ENCODE measurements around the gene TFB1M. TPM values are rescaled to one million over a fixed set of nuclear protein-coding genes. Genes with fewer than 3 reads are reported as not detected.

TFB1M gene
- polyA plus RNA-seq, 2 of the 4 experiments (the other 2 are of a cell fraction): 9.8 to 19.5 TPM

- POLR2A ChIA-PET: no interaction called here
- H3K27ac ChIP-seq: no peak overlapping the region
These were observed 49.5 kb downstream of the TFB1M start for GRCh38 chr6:155264693-155265320.

GRCh38 chr6:155263373-155264063 is 50.8 kb downstream of the TFB1M start, which contains the start of gene CLDN20:
Gene CLDN20 (plus strand): TSS chr6:155264013. CDS start chr6:155275720, 11,707 bp downstream.
- TF ChIP-seq FOXS1 (CRISPR knock-in tag; IDR thresholded peaks at IDR 0.05): no peak
- no peak for TF ChIP-seq PHF8 (IDR thresholded peaks at IDR 0.05; ENCODE audit: borderline replicate concordance, low read depth)
- no peak for TF ChIP-seq HDAC2 (IDR thresholded peaks at IDR 0.05)
- no peak for TF ChIP-seq CTCF (IDR thresholded peaks at IDR 0.05)
- TF ChIP-seq MAX (IDR thresholded peaks at IDR 0.05): no peak
- TF ChIP-seq CHD2 (IDR thresholded peaks at IDR 0.05; ENCODE audit: low read length, partially characterized antibody): no peak
- no peak for TF ChIP-seq ZSCAN20 (CRISPR knock-in tag; IDR thresholded peaks at IDR 0.05)
- TF ChIP-seq EHMT2 (IDR thresholded peaks at IDR 0.05; ENCODE audit: low read depth): no peak
- TF ChIP-seq EP300 (IDR thresholded peaks at IDR 0.05): no peak
- no peak for TF ChIP-seq RARB (CRISPR knock-in tag; IDR thresholded peaks at IDR 0.05)
- no peak for TF ChIP-seq FOSL2 (IDR thresholded peaks at IDR 0.05)
- TF ChIP-seq FOSL2 (CRISPR knock-in tag; IDR thresholded peaks at IDR 0.05): no peak
- no peak for TF ChIP-seq TFCP2L1 (CRISPR knock-in tag; IDR thresholded peaks at IDR 0.05)
- no peak within 1 kb of the TSS for H3K4me2 ChIP-seq
- no peak for ATAC-seq
- no peak within 1 kb of the TSS for H3K4me3 ChIP-seq
- CTCF ChIA-PET: interaction anchor here (1.3 to 1.7 kb wide), 2 partner anchors 12 to 15 kb away, joined by 3 to 5 read pairs; no protein-coding TSS in a partner anchor
- no peak for DNase-seq (ENCODE audit: low read depth in 1 of 2, low spot score in 1 of 2)
- no peak for FAIRE-seq
- H3K4me1 ChIP-seq: no peaks in the 10 kb centered on the region
- H3K9me3 ChIP-seq: no peaks in the 10 kb centered on the region
- no peak within 1 kb of the TSS for H3K27ac ChIP-seq
- 88% methylated on average over 10 of the region's 10 CpGs for WGBS (ENCODE audit: missing lambda C conversion rate)
- POLR2A ChIA-PET: no interaction called here

More at GRCh38 chr6:155264693-155265320, 49.5 kb downstream of the TFB1M start:
- FAIRE-seq (no peak), DNase-seq (ENCODE audit: low read depth in 1 of 2, low spot score in 1 of 2) (no peak), ATAC-seq (no peak)
- Histone ChIP-seq H3K4me2 (no peak overlapping the region), H3K9me3 (no peaks in the 10 kb centered on the region), H3K4me1 (no peaks in the 10 kb centered on the region), H3K4me3 (no peak overlapping the region)
- 90% methylated on average over 6 of the region's 9 CpGs for WGBS (ENCODE audit: missing lambda C conversion rate)
- CTCF ChIA-PET: interaction anchor here (1.3 to 1.5 kb wide), 3 partner anchors 13 to 87 kb away, joined by 3 to 7 read pairs (median 3); no protein-coding TSS in a partner anchor
- TF ChIP-seq HOXA7 (CRISPR knock-in tag; IDR thresholded peaks at IDR 0.05): no peak
- TF ChIP-seq NFE2L2 (conservative IDR thresholded peaks at IDR 0.05; ENCODE audit: low read length): no peak
- TF ChIP-seq MYC (IDR thresholded peaks at IDR 0.05; ENCODE audit: borderline replicate concordance, low read length): no peak
- no peak for TF ChIP-seq ZC3H11A (IDR thresholded peaks at IDR 0.05)
- TF ChIP-seq MAZ (IDR thresholded peaks at IDR 0.05; ENCODE audit: borderline replicate concordance, low read depth, low read length): no peak
- TF ChIP-seq RNF2 (IDR thresholded peaks at IDR 0.05; ENCODE audit: borderline replicate concordance, low read depth): no peak
- no peak for TF ChIP-seq ZNF302 (CRISPR knock-in tag; IDR thresholded peaks at IDR 0.05)
- no peak for TF ChIP-seq HEYL (CRISPR knock-in tag; IDR thresholded peaks at IDR 0.05)
- TF ChIP-seq SMC3 (IDR thresholded peaks at IDR 0.05): no peak
- TF ChIP-seq HOXB13 (CRISPR knock-in tag; IDR thresholded peaks at IDR 0.05; ENCODE audit: low read depth): no peak
- TF ChIP-seq RARB (CRISPR knock-in tag; IDR thresholded peaks at IDR 0.05): no peak
- no peak for TF ChIP-seq NR3C1 (IDR thresholded peaks at IDR 0.05)
- no peak for TF ChIP-seq CBX8 (IDR thresholded peaks at IDR 0.05)
- TF ChIP-seq RFX5 (IDR thresholded peaks at IDR 0.05): no peak

All from A549 (cell line).